Spinal cord (tissue), 10 donors: ENCODE measurements around the gene DLG2. TPM values are rescaled to one million over a fixed set of nuclear protein-coding genes. Genes with fewer than 3 reads are reported as not detected.
A peak's percentile ranks its signal among the peaks of the same experiment; 100 is the strongest.
"Not testable (repeated sequence)": the region's sequence is repeated elsewhere in the genome, so short reads cannot be mapped to it uniquely, and the experiment has no call there.

Source experiments
- DNase-seq, 6 donors: peaks; one replicate each; pipeline versions ENCODE4 v3.0.0 to v3.0.0-alpha.2; 2013 to 2015; ENCODE audit warnings: low spot score in 6 of 6, low read depth in 4 of 6
- H3K27ac ChIP-seq: one replicate; pipeline ENCODE4 v1.5.1; 2013; ENCODE audit warnings: low read depth, low read length, control low read depth
- H3K27me3 ChIP-seq: one replicate; pipeline ENCODE4 v1.6.1; 2013; ENCODE audit warnings: low read length; ENCODE audit not compliant: control insufficient read depth, insufficient read depth
- H3K36me3 ChIP-seq: one replicate; pipeline ENCODE4 v1.6.1; 2013; ENCODE audit warnings: low read length; ENCODE audit not compliant: control insufficient read depth, insufficient read depth
- H3K4me1 ChIP-seq: one replicate; pipeline ENCODE4 v1.6.1; 2013; ENCODE audit warnings: low read length; ENCODE audit not compliant: control insufficient read depth, insufficient read depth
- H3K4me3 ChIP-seq: one replicate; pipeline ENCODE4 v1.5.1; 2013; ENCODE audit warnings: low read depth, low read length, control low read depth
- H3K9me3 ChIP-seq: one replicate; pipeline ENCODE4 v1.6.1; 2013; ENCODE audit warnings: low read length; ENCODE audit not compliant: control insufficient read depth, insufficient read depth
- WGBS: methylation state at CpG from one replicate; pipeline ENCODE4 v1.1.5; 2013; ENCODE audit warnings: missing lambda C conversion rate; ENCODE audit not compliant: insufficient coverage; 5-methylcytosine and 5-hydroxymethylcytosine counted together
- polyA plus RNA-seq, 2 donors: library from polyadenylated mRNA; unstranded; fragments of 120-200 nt; gene quantifications; one replicate each; pipeline ENCODE4 v1.2.1, GENCODE V29; 2013; ENCODE audit not compliant: insufficient read length in 2 of 2
- total RNA-seq, 2 donors: library from RNA; depleted of rRNA in 1 of 2; stranded (reverse); fragments of 120-200 nt in 1 of 2; fragments of >200 nt in 1 of 2; gene quantifications; one replicate each; pipeline versions ENCODE4 v1.2.3 to v1.2.4, GENCODE V29; 2013 to 2014
- donor health status: healthy.

The DLG2 gene
- total and polyA plus RNA-seq, 4 donors = 37.7 to 111 (median 49.0) TPM

DNA sequence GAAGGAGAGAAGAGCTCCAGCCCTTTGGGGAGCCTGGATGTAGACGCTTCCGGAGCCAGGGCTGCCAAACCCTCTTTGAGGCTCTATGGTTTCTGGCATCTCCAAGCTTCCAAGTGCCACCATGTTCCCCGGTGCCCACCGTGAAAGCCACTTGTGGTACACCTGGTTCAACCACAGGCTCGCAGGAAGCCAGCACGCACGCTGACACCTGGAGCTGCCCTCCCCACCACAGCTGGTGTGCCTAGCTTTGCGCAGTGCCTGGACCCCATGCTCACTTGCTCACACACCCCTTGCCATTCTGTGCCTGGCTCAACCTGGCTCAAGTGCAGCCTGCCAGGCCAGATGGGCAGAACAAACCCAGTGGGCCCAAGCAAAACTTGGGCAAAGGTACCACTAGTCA, 831.4 kb downstream of the DLG2 start:
- H3K27me3 ChIP-seq = no peaks in the 10 kb centered on the region
- no peaks in the 10 kb centered on the region for H3K9me3 ChIP-seq
- H3K36me3 ChIP-seq = peaks cover 5% of the 10 kb centered on the region
- DNase-seq = no peak
- H3K27ac ChIP-seq = no peak overlapping the region
- 93% methylated on average over 8 of the region's 8 CpGs for WGBS
- no peaks in the 10 kb centered on the region for H3K4me1 ChIP-seq
- H3K4me3 ChIP-seq = no peak overlapping the region

DNA sequence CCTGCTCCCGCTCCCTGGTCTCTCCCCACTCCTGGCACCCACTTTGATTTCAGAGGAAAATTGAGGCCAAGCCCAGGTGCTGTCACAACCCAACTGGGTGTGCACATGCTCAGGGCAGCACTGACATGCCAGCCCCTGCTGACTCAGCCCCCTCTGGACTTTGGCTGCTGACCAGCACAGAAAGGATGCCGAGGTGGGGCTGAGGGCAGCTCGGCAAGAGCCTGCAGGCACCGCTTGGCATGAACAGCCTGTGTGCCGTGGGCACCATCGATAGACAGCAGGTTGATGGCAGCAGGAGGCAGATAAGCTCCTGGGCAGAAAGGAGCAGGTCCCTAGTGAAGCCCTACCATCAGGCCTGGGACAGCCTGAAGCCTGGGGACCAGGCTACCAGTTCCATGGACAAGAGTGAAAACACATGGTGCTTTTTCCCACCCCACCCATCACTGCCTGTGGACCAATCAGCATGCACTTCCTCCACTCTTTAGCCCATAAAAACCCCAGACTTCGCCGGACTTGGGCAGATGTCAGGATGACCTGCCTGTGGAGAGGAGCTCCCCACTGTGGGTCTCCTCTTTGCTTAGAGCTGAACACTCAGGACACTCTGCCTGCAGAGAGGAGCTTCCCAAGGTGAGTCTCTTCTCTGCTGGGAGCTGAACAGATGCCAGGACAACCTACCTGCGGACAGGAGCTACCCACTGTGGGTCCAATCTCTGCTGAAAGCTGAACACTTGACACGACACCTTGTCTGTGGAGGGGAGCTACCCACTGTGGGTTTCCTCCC, 832.3 kb downstream of the DLG2 start:
- H3K9me3 ChIP-seq = no peaks in the 10 kb centered on the region
- no peak overlapping the region for H3K27ac ChIP-seq
- peaks cover 5% of the 10 kb centered on the region for H3K36me3 ChIP-seq
- no peak for DNase-seq
- 90% methylated on average over 10 of the region's 10 CpGs for WGBS
- no peaks in the 10 kb centered on the region for H3K4me1 ChIP-seq
- H3K27me3 ChIP-seq = no peaks in the 10 kb centered on the region
- H3K4me3 ChIP-seq = no peak overlapping the region

DNA sequence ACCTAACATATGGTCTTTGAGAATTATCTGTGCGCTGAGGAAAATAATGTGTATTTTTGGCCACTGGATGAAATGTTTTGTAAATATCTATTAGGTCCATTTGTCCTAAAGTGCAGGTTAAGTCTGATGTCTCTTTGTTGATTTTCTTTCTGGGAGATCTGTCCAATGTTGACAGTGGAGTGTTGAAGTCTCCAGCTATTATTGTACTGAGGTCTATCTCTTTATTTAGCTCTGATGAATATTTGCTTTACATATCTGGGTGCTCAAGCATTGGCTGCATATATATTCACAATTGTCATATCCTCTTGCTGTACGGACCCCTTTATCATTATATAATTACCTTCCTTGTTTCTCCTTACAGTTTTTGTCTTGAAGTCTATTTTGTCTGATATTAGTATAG, 833.8 kb downstream of the DLG2 start:
- DNase-seq = no peak
- no peak overlapping the region for H3K27ac ChIP-seq
- peaks cover 5% of the 10 kb centered on the region for H3K36me3 ChIP-seq
- no peak overlapping the region for H3K4me3 ChIP-seq
- no peaks in the 10 kb centered on the region for H3K4me1 ChIP-seq
- H3K9me3 ChIP-seq = no peaks in the 10 kb centered on the region
- WGBS = 100% methylated on average over 1 of the region's 2 CpGs
- no peaks in the 10 kb centered on the region for H3K27me3 ChIP-seq

DNA sequence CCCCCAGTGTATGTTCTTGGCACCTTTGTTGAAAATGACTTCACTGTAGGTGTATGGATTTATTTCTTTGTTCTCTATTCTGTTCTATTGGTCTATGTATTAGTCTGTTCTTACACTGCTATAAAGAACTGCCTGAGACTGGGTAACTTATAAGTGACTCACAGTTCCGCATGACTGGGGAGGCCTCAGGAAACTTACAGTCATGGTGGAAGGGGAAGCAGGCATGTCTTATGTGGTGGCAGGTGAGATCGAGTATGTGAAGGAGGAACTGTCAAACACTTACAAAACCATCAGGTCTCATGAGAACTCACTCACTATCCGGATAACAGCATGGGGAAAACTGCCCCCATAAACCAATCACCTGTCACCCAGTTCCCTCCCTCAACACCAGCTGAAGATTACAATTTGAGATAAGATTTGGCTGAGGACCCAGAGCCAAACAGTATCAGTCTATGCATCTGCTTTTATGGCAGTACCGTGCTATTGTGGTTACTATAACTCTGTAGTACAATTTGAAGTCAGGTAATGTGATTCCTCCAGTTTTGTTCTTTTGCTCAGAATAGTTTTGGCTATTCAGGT, 836.2 kb downstream of the DLG2 start:
- WGBS = no CpG with 5 or more reads among the region's 4 CpGs
- no peaks in the 10 kb centered on the region for H3K9me3 ChIP-seq
- DNase-seq = no peak

DNA sequence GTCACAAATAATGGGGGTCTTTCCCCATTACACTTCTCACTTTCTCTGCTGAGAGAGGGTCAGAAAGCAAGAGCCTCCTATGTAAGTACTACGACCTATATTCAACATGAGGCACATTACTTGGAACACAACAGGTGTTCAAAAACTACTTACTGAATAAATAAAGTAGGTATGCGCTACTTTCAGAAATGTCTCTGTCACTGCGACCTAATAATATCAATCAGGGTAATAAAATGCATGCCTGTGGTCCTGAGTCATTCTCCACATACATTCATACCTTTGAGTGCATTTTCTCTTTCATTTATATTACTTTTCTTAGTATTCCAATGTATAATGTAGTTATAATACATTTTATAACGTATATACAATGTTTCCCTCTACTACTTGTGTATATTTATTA, 838.9 kb downstream of the DLG2 start:
- WGBS = no CpG with 5 or more reads among the region's 4 CpGs
- no peak overlapping the region for H3K4me3 ChIP-seq

More for the DNA sequence above, 836.2 kb downstream of the DLG2 start:
- H3K4me3 ChIP-seq = no peak overlapping the region
- H3K36me3 ChIP-seq = peaks cover 5% of the 10 kb centered on the region
- no peaks in the 10 kb centered on the region for H3K27me3 ChIP-seq
- H3K4me1 ChIP-seq = no peaks in the 10 kb centered on the region
- no peak overlapping the region for H3K27ac ChIP-seq

DNA sequence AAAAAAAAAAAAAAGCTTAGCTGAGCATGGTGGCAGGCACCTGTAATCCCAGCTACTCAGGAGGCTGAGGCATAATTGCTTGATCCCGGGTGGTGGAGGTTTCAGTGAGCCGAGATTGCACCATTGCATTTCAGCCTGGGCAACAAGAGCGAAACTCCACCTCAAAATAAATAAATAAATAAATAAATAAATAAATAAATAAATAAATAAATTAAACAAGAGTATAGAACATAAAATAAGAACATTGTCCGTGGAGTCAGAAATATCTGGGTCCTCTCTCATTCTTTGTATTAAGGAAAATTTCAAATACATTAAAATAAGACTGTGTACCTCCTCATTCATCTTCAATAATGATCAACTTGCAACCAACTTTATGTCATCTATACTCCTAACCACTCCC, 843.0 kb downstream of the DLG2 start:
- H3K27ac ChIP-seq, H3K4me3 ChIP-seq, DNase-seq, H3K36me3 ChIP-seq, H3K9me3 ChIP-seq, H3K27me3 ChIP-seq, H3K4me1 ChIP-seq: not testable (repeated sequence)
- no CpG with 5 or more reads among the region's 4 CpGs for WGBS

More for the DNA sequence above, 838.9 kb downstream of the DLG2 start:
- Histone ChIP-seq H3K9me3 (no peaks in the 10 kb centered on the region), H3K27me3 (no peaks in the 10 kb centered on the region), H3K4me1 (no peaks in the 10 kb centered on the region), H3K36me3 (no peaks in the 10 kb centered on the region), H3K27ac (no peak overlapping the region)
- DNase-seq = no peak

DNA sequence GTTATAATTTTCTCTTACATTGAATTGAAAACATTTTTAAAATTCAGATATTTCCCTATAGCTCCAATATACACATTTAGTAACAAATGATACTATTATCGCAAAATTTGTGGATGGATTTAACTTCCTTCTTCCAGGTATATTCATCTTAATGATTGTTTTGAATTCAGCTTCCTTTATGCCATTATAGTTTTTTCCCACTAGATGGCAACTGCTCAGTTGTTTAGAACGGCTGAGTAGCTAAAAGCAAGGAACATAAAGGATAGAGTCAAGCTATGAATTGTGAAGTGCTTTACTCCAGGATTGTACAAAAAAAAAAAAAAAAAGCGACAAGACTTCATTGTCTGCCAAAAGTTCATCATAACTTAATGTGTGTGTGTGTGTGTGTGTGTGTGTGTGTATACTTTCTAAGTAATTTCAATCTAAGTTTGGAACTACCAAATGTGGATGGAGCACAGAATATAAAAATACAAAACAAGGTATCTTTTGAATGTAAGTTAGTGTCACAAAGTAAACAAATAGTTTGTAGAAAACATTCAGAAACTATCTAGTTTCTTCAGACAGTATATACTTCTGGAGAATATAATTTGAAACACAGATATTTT, 846.4 kb downstream of the DLG2 start:
- H3K27me3 ChIP-seq = no peaks in the 10 kb centered on the region
- H3K36me3 ChIP-seq = no peaks in the 10 kb centered on the region
- no peak overlapping the region for H3K4me3 ChIP-seq
- H3K4me1 ChIP-seq = no peaks in the 10 kb centered on the region
- WGBS = no CpG with 5 or more reads among the region's 3 CpGs
- DNase-seq = peak in 4 of 6 donors; percentile 26 to 87 (median 52)
- H3K27ac ChIP-seq = no peak overlapping the region
- peaks cover 1% of the 10 kb centered on the region for H3K9me3 ChIP-seq

DNA sequence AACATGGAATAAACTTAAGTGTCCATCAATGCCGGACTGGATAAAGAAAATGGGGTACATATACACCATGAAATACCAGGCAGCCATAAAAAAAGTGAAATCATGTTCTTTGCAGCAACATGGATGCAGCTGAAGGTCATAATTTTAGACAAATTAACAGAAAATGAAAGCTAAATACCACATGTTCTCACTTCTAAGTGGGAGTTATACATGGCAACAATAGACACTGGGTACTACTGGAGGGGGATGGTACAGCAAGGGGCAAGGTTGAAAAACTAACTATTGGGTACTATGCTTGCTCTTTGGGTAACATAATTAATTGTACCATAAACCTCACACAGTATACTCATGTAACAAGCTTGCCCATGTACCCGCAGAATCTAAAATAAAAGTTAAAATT, 851.6 kb downstream of the DLG2 start:
- Histone ChIP-seq H3K27ac (no peak overlapping the region), H3K27me3 (no peaks in the 10 kb centered on the region), H3K4me1 (no peaks in the 10 kb centered on the region), H3K4me3 (no peak overlapping the region), H3K36me3 (no peaks in the 10 kb centered on the region), H3K9me3 (peaks cover 7% of the 10 kb centered on the region)
- DNase-seq = no peak
- no CpG with 5 or more reads among the region's 2 CpGs for WGBS

DNA sequence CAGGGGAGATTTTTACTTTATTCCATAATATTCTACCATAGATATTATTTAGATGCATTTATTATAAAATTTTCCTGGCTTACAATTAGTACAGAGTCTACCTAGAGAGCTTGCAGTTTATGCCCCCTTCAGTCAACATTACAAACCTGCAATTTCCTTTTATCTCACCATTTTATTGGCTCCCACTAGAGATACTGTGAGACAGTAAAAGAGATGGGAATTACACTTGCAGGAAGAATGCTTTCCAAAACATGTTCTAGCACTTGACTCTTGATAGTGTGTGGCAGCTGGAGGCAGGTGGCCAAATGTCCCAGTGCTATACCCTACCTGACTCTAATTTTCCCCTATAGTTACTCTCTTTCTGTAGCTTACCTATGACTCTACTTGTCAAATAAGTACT, 863.2 kb downstream of the DLG2 start:
- no peaks in the 10 kb centered on the region for H3K27me3 ChIP-seq
- H3K27ac ChIP-seq = no peak overlapping the region
- H3K4me3 ChIP-seq = no peak overlapping the region
- no peak for DNase-seq
- H3K36me3 ChIP-seq = no peaks in the 10 kb centered on the region
- no peaks in the 10 kb centered on the region for H3K9me3 ChIP-seq
- H3K4me1 ChIP-seq = no peaks in the 10 kb centered on the region

DNA sequence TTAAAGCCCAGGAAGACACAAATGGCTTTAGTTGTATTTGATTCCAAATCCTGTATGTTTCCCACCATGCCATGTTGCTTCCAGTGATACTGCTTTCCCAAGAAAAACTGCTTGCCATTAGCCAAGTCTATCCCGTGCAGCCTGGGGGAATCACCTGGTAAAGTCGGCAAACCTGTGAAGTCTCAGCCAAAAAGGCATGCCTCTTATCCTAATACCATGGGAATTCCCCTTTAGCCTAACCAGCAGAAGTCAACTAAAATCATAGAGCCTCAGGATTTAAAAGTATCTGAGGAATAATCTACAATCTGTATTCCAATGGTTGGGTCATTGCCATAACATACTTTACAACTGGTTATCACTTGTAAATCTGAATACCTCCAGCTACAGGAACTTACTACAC, 869.4 kb downstream of the DLG2 start:
- WGBS = 93% methylated on average over 2 of the region's 2 CpGs
- no peaks in the 10 kb centered on the region for H3K9me3 ChIP-seq

More for the DNA sequence above, 869.4 kb downstream of the DLG2 start:
- no peaks in the 10 kb centered on the region for H3K4me1 ChIP-seq
- no peaks in the 10 kb centered on the region for H3K36me3 ChIP-seq
- DNase-seq = no peak
- no peaks in the 10 kb centered on the region for H3K27me3 ChIP-seq
- no peak overlapping the region for H3K4me3 ChIP-seq
- H3K27ac ChIP-seq = no peak overlapping the region
